Stimulated activated effector memory CD8-positive, alpha-beta T cell treated with anti-CD3 and anti-CD28 coated beads, Interleukin-12 subunit alpha, Interleukin-12 subunit beta, amount 100 ng/mL, for 72 hours (primary cell): ENCODE results near the gene STAP2.

Experiments
- ATAC-seq: fragments of 150-1000 bp; cut with Tn5 transposase; 2 replicates; pipeline ENCODE4 v1.10.0; 2021
- DNase-seq, 2 donors: peaks; one replicate each; pipeline ENCODE4 v3.0.0; 2021 to 2022; ENCODE audit warnings: low spot score in 2 of 2
- H3K27ac Mint-ChIP-seq: one replicate; pipeline ENCODE4 v1.8.0; 2022; ENCODE audit warnings: mild to moderate bottlenecking, mixed read lengths
- H3K36me3 Mint-ChIP-seq: one replicate; pipeline ENCODE4 v1.8.0; 2022; ENCODE audit warnings: mild to moderate bottlenecking, mixed read lengths
- H3K4me1 Mint-ChIP-seq: one replicate; pipeline ENCODE4 v1.8.0; 2022; ENCODE audit warnings: mixed read lengths
- H3K4me3 Mint-ChIP-seq: one replicate; pipeline ENCODE4 v1.8.0; 2022; ENCODE audit warnings: mild to moderate bottlenecking, mixed read lengths
- H3K9me3 Mint-ChIP-seq: one replicate; pipeline ENCODE4 v1.8.0; 2022; ENCODE audit warnings: mixed read lengths

Gene STAP2

DNA sequence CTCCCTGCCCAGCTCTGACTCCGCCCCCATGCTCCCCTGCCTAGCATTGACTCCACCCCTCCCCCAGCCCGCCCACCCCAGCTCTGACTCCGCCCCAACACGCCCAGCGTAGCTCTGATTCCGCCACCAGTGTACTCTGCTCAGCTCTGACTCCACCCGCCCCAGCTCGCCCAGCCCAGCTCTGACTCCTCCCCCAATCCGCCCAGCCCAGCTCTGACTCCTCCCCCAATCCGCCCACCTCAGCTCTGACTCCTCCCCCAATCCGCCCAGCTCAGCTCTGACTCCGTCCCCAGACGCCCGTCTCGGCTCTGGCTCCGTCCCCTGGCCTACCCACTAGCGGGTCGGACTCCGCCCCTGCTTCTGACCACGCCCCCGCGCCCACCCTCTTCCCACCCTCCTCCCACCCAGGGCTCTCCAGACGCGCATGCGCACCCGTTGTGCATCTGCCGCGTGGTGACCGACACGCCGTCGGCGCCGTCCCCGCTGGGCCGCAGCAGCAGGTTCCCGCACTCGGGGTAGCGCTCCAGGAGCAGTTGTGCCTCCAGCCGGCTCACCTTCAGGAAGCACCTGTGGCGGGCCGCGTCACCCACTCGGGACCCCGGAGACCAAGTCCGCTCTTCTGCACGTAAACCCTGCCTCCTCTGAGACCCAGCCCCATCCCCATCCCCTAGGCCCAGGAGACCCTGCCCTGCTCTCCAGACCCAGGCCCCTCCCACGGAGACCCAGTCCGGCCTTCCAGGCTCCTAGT, 10.2 kb downstream of the STAP2 start:
- H3K27ac Mint-ChIP-seq = peak overlapping the region; percentile 88
- no peaks in the 10 kb centered on the region for H3K9me3 Mint-ChIP-seq
- DNase-seq (peak; percentile 93 to 97), ATAC-seq (peak; percentile 89)
- H3K4me1 Mint-ChIP-seq = peaks cover 32% of the 10 kb centered on the region
- H3K4me3 Mint-ChIP-seq = peak overlapping the region; percentile 78
- peaks cover 11% of the 10 kb centered on the region for H3K36me3 Mint-ChIP-seq

DNA sequence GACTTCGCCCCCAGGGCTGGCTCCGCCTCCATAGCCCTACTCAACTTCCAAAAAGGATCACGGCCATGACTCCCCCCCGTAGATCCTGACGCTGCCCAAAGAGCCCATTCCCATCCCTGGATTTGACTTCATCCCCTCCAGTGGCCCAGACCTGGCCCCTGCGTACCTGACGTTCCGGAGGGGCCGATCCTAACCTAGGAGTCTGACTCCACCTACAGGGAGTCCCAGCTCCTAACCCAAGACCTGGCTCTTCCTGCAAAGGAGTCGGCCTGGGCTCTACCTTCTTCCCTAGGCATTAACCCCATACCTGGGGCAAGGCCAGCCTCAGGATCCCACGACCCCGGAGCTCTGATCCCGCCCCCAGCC, 10.8 kb downstream of the STAP2 start:
- Mint-ChIP-seq H3K4me1 (peaks cover 32% of the 10 kb centered on the region), H3K36me3 (peaks cover 11% of the 10 kb centered on the region), H3K4me3 (peak overlapping the region; percentile 78), H3K27ac (peak overlapping the region; percentile 88), H3K9me3 (no peaks in the 10 kb centered on the region)
- no peak for DNase-seq
- ATAC-seq = peak; percentile 3

DNA sequence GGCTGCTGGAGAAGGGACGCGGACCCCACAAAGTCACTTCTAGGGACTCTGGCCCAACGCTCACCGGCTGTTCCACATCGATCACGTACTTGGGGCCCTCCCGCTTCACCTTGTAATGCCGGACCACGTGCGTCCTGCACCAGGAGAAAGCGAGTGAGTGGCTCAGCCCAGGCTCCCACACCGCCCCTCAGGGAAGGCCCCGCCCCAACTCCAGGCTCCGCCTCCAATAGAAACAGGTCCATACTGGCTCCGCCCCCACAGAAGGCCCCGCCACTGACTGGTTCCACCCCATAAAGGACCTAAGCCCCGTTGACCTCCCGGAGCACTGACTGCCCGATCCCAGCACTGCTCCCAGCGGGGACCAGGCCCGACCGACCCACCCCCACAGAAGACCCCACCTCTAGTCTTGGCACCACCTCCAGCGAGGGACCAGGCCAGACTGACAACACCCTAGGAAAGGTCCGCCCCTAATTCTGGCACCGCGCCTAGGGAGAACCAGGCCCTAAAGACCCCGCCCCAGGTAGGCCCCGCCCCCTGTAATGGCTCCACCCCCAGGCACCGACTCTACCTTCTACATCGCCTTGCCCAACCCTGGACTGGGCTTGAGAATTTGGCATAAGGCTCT, 11.3 kb downstream of the STAP2 start:
- peaks cover 32% of the 10 kb centered on the region for H3K4me1 Mint-ChIP-seq
- ATAC-seq = peak; percentile 57
- no peaks in the 10 kb centered on the region for H3K9me3 Mint-ChIP-seq
- peak; percentile 66 to 87 for DNase-seq
- H3K4me3 Mint-ChIP-seq = peak overlapping the region; percentile 78
- H3K27ac Mint-ChIP-seq = peak overlapping the region; percentile 88
- peaks cover 11% of the 10 kb centered on the region for H3K36me3 Mint-ChIP-seq

DNA sequence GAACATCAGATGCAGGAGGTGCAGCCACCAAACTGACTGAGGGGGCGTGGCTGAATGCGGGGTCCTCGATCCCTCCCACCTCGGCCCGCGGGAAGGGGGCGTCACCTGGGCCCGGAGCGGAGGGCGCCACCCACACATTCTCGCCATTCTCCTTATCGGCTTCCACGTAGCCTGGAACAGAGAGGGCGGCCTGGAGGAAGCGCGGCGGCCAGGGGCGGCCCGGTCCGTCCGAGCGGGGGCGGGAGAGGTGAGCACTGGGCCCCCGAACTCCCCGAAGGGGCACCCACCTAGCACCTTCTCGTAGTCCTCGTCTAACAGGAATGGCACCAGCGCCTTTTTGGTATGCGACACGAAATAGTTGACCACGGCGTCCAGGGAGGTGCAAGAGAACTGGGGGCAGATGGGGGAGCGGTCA, 11.8 kb downstream of the STAP2 start:
- Mint-ChIP-seq H3K4me1 (peaks cover 32% of the 10 kb centered on the region), H3K27ac (no peak overlapping the region), H3K36me3 (peaks cover 11% of the 10 kb centered on the region), H3K4me3 (peak overlapping the region; percentile 78), H3K9me3 (no peaks in the 10 kb centered on the region)
- ATAC-seq (no peak), DNase-seq (no peak)

DNA sequence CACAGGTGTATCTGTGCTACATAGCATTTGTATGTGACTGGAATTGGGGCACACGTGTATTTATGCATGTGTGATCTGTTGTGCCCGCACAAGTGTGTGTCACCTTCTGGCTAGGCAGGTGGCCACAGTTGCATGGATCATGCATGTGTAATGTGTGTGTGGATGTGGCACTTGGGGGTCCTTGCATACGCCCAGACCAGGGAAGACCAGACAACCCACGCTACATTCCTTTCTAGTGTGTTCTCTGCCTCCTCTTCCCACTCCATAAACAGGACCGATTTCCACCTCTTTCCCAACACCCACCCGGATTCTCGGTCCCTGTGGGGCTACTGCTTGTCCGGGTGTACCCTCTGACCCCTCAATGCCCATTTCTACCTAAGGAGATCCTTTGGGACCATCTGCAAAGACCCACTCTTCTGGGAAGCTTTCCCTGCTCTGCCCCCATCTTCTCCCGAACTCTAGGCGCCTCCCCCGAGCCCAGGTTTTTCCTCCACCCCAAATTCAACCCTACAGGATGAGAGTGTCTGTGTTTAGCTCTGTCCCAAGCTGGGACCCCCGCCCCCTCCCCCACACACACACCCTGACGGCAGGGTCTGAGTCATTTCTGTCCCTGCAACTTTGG, 12.3 kb downstream of the STAP2 start:
- H3K9me3 Mint-ChIP-seq = no peaks in the 10 kb centered on the region
- no peak for DNase-seq
- peak overlapping the region; percentile 78 for H3K4me3 Mint-ChIP-seq
- peaks cover 32% of the 10 kb centered on the region for H3K4me1 Mint-ChIP-seq
- no peak for ATAC-seq
- H3K27ac Mint-ChIP-seq = no peak overlapping the region
- H3K36me3 Mint-ChIP-seq = peaks cover 11% of the 10 kb centered on the region

DNA sequence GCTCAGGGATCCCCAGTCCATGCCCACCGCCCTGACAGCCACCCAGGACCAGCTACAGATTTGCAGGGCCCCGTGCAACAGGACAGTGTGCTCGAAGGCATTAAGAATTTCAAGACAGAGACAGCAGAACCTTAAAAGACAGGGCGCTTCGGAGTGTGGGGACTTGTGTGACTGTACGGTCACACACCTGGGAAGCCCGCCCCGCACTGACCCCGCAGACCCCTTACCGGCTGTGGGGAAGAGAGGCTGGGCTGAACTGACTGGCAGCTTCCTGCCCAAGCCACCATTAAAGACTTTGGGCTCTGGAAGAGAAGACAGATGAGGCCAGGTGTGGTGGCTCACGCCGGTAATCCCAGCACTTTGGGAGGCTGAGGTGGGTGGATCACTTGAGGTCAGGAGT, 14.4 kb downstream of the STAP2 start:
- H3K4me3 Mint-ChIP-seq = no peak overlapping the region
- H3K36me3 Mint-ChIP-seq = peaks cover 11% of the 10 kb centered on the region
- ATAC-seq (no peak), DNase-seq (no peak)
- H3K27ac Mint-ChIP-seq = no peak overlapping the region
- H3K9me3 Mint-ChIP-seq = peaks cover 5% of the 10 kb centered on the region
- H3K4me1 Mint-ChIP-seq = peaks cover 37% of the 10 kb centered on the region

DNA sequence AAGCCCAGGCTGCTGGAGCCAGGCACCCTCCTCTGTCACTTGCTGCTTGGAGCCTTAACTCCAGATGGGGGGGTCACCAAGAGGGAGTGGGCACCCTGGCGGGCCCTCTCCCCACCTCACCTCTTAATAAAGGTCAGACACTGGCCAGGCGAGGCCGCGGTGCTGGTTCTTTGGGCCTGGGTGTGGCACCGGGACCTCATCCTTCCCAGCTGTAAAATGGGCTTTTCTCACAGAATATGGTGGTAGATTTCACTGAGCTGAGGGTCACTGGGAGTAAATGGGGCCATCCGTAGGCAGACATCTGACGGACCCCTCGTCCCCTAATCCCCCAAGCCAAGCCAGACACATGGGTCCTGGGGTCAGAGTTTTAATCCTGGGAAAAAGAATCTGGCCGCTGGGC, 14.9 kb downstream of the STAP2 start:
- Mint-ChIP-seq H3K27ac (no peak overlapping the region), H3K9me3 (peaks cover 5% of the 10 kb centered on the region), H3K4me3 (no peak overlapping the region), H3K36me3 (peaks cover 11% of the 10 kb centered on the region), H3K4me1 (peaks cover 38% of the 10 kb centered on the region)
- DNase-seq (no peak), ATAC-seq (no peak)

DNA sequence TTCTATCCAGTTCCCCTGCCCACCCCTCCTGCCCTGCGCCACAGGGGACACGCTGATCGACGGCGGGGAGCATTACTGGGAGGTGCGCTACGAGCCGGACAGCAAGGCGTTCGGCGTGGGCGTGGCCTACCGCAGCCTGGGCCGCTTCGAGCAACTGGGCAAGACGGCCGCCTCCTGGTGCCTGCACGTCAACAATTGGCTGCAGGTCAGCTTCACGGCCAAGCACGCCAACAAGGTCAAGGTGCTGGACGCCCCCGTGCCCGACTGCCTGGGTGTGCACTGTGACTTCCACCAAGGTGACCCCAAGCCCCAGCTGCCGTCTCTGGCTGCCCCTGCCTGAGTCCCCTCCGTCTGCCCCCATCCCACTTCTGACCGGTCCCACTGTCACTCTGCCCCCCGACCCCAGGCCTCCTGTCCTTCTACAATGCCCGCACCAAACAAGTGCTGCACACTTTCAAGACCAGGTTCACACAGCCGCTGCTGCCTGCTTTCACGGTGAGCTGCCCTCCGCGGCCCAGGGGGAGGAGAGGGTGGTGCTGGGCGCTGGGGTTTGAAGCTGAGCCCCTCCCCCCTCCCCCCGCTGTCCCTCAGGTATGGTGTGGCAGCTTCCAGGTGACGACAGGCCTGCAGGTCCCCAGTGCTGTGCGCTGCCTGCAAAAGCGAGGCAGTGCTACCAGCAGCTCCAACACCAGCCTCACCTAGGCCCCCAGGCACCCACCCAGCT, 15.5 kb downstream of the STAP2 start:
- DNase-seq = no peak

DNA sequence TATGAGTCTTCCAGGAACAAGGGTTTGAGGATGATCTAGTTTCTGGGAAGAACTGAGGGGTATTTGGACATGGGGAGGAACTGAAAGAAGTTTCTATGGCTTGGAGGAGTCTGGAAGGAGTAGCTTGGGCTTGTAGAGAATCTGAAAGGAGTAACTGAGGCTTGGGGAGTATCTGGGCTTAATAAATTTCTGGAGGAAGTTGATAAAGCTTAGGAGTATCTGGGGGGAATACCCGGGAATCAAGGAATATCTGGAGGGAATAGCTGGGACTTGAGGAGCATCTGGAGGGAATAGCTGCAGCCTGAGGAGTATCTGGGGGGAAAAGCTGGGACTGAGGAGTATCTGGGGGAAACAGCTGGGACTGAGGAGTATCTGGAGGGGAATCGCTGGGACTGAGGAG, 18.2 kb downstream of the STAP2 start:
- peaks cover 5% of the 10 kb centered on the region for H3K9me3 Mint-ChIP-seq
- ATAC-seq (no peak), DNase-seq (no peak)
- H3K36me3 Mint-ChIP-seq = peaks cover 4% of the 10 kb centered on the region
- peaks cover 15% of the 10 kb centered on the region for H3K4me1 Mint-ChIP-seq
- no peak overlapping the region for H3K4me3 Mint-ChIP-seq
- no peak overlapping the region for H3K27ac Mint-ChIP-seq

More for the DNA sequence above, 15.5 kb downstream of the STAP2 start:
- H3K9me3 Mint-ChIP-seq = peaks cover 5% of the 10 kb centered on the region
- H3K4me1 Mint-ChIP-seq = peaks cover 38% of the 10 kb centered on the region
- peaks cover 5% of the 10 kb centered on the region for H3K36me3 Mint-ChIP-seq
- no peak for ATAC-seq
- no peak overlapping the region for H3K27ac Mint-ChIP-seq
- no peak overlapping the region for H3K4me3 Mint-ChIP-seq

DNA sequence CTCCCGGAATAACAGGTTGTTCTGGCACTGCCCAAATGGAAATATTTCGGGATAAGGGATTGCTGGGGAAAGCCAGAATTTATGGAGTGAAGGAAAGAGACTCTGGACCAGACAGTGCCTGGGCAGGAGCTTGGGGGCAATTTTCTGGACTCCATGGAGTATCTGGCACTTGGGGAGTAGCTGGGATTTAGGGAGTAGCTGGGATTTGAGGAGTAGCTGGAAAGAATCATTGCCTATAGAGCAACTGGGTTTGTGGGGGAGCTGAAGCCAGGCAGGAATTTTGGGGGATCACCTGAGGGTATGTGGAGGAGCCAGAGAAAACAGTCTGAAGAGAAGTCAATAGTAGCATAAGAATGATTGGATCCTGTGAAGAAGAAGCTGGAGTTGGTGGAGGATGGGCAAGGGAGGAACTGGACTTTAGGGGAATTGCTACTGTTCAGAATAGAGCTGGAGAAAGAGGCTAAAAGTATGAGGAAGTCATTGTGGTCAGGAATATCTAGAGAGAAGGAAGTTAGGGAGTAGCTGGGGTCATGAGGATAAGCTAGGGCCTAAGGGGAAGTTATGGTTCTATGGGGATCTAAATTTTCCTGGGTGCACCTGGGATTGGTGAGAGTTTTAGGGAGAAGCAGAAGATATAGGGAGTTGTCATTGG, 19.4 kb downstream of the STAP2 start:
- ATAC-seq (no peak), DNase-seq (no peak)
- peaks cover 4% of the 10 kb centered on the region for H3K36me3 Mint-ChIP-seq
- H3K4me3 Mint-ChIP-seq = no peak overlapping the region
- peak overlapping the region; percentile 36 for H3K27ac Mint-ChIP-seq
- H3K9me3 Mint-ChIP-seq = peaks cover 5% of the 10 kb centered on the region
- peaks cover 12% of the 10 kb centered on the region for H3K4me1 Mint-ChIP-seq

DNA sequence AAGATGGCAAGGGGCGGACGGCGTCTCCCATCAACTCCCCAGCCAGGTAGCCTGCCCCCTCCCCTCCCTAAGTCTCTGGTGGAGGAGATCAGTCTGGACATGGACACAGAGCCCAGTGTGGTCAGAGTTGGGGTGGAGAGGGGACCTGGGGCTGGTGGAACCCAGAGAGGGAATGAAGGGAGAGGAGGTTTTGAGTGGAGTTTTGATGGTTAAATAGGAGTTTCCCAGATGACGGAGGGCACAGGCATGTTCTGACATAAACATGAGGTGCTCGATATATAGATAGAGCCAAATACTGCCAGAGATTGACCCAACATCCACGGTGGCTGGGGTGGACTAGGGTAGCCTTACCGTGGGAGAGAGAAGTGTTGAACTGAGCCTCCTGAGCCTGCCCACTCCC, 20.2 kb downstream of the STAP2 start:
- Mint-ChIP-seq H3K9me3 (peaks cover 5% of the 10 kb centered on the region), H3K4me1 (peaks cover 12% of the 10 kb centered on the region), H3K36me3 (peaks cover 10% of the 10 kb centered on the region), H3K4me3 (no peak overlapping the region), H3K27ac (peak overlapping the region; percentile 36)
- ATAC-seq (no peak), DNase-seq (no peak)

DNA sequence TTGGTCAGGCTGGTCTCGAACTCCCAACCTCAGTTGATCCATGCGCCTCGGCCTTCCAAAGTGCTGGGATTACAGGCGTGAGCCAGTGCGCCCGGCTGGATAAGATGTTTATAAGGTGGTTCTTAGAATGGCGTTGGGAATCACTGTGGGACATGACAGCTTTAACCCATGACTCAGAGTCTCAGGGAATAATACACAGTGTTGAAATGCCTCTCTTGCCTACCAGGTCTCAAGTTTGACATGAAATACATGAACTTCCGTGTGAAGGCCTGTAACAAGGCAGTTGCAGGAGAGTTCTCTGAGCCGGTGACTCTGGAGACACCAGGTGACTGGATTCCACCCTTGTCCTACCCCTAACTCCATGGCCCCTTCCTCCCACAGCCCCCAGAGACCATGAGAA, 21.7 kb downstream of the STAP2 start:
- Mint-ChIP-seq H3K9me3 (peaks cover 5% of the 10 kb centered on the region), H3K36me3 (peaks cover 14% of the 10 kb centered on the region), H3K4me3 (no peak overlapping the region), H3K27ac (no peak overlapping the region), H3K4me1 (peaks cover 12% of the 10 kb centered on the region)
- no peak for DNase-seq
- no peak for ATAC-seq

DNA sequence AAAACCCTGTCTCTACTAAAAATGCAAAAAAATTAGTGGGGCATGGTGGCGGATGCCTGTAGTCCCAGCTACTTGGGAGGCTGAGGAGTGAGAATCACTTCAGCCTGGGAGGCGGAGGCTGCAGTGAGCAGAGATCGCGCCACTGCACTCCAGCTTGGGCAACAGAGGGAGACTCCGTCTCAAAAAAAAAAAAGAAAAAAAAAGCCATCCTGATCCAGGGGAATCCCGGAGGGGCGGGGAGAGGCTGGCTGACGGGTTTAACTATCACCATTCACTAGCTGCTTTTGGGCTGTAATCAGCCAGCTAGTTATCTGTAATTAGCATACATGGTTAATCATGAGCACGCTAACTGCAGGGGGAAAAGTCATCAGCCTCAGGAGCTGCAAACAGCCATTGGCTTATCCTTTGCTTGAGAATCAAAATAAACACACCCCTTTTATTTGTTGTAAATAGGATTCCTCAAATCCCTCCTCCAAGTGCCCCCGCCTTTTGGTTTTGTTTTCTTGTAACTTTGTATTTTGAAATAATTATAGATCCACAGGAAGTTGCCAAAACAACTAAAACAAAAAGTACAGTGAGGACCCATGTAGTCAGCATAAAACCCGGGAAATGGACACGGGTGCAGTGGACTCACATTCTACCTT, 24.7 kb downstream of the STAP2 start:
- H3K4me3 Mint-ChIP-seq = no peak overlapping the region
- DNase-seq (no peak), ATAC-seq (no peak)
- no peaks in the 10 kb centered on the region for H3K4me1 Mint-ChIP-seq
- no peaks in the 10 kb centered on the region for H3K9me3 Mint-ChIP-seq
- peaks cover 25% of the 10 kb centered on the region for H3K36me3 Mint-ChIP-seq
- no peak overlapping the region for H3K27ac Mint-ChIP-seq

DNA sequence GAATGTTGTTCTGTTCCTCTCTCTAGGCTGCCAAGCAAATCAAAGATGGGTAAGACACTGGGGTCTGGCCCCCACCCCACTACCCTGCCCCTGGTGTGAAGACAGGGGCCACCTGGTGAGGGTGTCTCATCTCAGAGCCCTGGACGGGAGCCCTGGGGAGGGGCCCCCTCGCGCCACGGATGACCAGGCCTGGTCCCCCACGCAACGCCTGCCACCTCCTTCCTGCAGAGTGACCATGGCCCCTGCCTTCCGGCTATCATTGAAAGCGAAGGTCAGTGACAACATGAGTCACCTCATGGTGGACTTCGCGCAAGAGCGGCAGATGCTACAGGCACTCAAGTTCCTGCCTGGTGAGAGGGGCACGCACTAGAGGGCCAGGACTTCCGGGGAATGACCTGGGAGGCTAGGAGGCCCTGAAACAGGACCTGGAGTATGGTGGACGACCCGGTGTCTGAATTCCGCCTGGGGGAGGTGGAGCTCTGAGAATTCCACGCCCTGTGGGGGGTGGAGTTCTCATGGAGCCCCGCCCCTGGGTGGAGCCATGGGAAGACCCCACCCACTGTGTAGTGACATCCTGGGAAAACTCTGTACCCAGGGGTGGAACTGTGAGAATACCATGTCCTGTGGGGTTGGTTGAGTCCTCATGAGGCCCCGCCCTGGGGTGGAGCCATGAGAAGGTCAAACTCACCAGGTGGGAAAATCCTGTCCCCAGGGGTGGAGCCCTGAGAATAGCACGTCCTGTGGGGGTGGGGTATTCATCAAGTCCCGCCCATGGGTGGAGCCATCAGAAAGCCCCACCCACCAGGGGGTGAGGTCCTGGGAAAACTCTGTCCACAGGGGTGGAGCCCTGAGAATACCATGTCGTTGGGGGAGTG, 28.1 kb downstream of the STAP2 start:
- no peak for DNase-seq
- Mint-ChIP-seq H3K36me3 (peaks cover 34% of the 10 kb centered on the region), H3K9me3 (no peaks in the 10 kb centered on the region), H3K27ac (no peak overlapping the region), H3K4me1 (peaks cover 2% of the 10 kb centered on the region), H3K4me3 (no peak overlapping the region)
- ATAC-seq = peak; percentile 24
